ENCODE data around the gene PRPF31.

Gene PRPF31

DNA sequence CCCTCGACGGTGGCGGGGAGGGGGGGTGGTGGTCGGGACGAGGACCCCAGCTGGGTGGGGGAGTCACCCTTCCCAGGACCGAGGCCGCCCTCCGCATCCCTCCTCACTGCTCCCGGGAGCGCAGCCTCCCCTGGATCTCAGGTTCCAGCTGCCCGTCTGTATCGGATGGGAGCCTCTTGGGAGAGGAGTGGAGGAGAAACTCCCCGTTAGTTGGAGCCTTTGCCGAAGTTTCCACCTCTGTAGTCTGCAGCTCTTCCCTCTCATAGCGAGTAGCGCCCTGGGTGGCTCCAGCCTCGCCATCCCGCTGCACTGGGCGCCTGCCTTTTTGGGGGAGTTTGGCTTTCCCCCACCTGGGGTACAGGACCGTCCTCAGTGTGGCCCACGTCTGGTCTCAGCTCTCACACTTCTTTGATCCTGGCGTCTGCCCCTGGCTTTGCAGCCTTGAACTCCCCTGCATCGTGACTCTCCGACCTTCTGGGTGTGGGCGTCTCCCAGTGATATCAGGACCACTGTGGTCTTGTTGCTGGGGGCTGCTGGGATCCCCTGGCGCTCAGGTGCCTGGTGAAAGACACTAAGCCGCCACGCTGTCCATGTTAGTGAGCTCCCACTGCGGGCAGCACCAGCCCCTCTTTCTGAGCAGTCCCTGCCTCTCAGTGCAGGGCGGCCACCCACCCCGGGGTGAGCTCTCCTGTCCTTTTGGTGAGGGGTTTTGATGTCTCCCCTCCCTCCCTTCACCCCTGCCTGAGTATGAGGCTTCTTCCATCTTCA, 23.1 kb downstream of the PRPF31 start:
- FAIRE-seq (no peak), DNase-seq (ENCODE audit: low spot score) (no peak)

DNA sequence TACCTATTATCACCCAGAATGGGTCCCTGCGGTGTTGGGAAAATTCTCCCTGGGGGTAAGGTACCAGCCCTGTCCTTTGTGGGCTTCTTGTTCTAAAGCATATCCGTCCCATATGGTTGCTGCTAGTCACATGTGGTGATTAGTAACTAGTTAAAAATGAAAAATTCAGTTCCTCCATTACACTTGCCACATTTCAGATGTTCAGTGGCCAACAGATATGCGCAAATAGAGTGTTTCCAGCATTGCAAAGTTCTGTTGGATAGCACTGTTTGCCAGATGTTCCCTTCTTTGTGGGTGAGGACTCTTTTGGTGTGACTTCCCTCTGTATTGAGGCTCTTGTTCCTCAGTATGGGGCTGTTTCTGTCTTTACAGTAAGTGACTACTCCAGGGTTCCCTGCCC, 25.8 kb downstream of the PRPF31 start:
- FAIRE-seq (no peak), DNase-seq (ENCODE audit: low spot score) (no peak)

DNA sequence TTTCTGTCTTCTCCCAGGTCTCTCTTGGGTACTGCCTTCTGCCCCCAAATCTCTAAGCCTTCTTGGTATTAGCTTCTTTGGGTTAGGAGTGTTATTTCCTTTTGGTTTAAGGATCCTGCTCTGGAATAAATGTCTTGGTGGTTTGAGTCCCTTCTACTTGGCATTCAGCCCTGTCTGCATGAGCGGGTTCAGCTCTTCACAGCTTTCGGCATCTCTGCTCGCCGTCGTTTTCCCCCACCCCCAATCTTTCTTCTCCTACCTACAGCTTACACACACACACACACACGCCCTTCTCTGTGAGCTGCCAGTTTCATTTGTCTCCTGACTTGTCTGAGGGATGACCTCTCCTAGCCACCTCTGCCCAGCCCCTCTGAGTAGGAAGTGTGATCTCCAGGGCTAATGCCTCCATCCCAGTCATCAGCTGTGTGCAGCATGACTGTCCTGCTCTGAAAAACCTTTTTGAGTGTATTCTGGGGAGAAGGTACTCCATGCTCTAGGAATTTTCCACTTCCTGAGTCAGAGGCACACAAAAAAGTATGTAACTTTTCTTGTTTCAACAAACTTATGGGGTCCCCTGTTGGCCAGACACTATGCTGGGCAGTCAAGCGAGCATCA, 26.7 kb downstream of the PRPF31 start:
- DNase-seq (ENCODE audit: low spot score) (no peak), FAIRE-seq (no peak)

DNA sequence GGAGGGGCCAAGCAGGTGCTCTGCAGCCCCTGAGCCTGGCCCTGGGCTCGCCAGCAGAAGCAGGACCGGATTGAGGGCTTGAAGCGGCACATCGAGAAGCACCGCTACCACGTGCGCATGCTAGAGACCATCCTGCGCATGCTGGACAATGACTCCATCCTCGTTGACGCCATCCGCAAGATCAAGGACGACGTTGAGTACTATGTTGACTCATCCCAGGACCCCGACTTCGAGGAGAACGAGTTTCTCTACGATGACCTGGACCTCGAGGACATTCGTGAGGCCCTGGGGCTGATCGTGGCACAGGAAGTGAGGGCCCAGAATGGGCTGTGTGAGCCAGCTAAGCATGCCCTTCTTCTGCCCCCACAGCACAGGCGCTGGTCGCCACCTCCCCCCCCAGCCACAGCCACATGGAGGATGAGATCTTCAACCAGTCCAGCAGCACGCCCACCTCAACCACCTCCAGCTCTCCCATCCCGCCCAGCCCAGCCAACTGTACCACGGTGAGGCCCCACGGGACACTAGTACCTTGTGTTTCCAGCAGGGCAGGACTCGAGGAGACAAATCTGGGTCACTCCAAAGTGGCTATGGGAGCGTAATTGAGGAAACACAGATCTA, 30.1 kb downstream of the PRPF31 start:
- DNase-seq (ENCODE audit: low spot score): no peak
- FAIRE-seq: no peak

DNA sequence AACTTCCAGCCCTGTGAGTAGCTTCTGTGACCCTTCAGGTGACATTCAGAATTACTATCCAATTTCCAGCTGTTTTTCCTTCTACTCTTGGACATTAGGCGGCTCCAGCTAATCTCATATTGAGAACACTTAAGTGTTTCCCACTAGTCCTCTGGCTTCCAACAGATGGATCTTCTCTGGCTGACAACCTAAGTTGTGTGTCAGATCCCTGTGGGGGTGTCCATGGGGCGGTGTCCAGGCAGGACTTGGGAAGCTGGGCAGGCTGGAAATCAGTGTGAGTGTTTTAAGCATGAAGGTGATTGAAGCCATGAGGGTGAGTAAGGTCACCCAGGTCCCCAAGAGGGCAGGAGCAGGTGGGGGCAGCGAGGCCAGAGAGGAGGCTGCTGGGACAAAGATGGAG, 32.1 kb downstream of the PRPF31 start:
- DNase-seq (ENCODE audit: low spot score) (no peak), FAIRE-seq (no peak)

DNA sequence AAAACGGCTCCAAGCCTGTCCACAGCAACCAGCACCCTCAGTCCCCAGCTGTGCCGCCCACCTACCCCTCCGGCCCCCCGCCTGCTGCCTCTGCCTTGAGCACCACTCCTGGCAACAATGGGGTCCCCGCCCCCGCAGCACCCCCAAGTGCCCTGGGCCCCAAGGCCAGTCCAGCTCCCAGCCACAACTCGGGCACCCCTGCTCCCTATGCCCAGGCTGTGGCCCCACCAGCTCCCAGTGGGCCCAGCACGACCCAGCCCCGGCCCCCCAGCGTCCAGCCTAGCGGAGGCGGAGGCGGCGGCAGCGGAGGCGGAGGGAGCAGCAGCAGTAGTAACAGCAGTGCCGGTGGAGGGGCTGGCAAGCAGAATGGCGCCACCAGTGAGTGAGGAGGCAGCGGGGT, 32.6 kb downstream of the PRPF31 start:
- no peak for FAIRE-seq
- no peak for DNase-seq (ENCODE audit: low spot score)

DNA sequence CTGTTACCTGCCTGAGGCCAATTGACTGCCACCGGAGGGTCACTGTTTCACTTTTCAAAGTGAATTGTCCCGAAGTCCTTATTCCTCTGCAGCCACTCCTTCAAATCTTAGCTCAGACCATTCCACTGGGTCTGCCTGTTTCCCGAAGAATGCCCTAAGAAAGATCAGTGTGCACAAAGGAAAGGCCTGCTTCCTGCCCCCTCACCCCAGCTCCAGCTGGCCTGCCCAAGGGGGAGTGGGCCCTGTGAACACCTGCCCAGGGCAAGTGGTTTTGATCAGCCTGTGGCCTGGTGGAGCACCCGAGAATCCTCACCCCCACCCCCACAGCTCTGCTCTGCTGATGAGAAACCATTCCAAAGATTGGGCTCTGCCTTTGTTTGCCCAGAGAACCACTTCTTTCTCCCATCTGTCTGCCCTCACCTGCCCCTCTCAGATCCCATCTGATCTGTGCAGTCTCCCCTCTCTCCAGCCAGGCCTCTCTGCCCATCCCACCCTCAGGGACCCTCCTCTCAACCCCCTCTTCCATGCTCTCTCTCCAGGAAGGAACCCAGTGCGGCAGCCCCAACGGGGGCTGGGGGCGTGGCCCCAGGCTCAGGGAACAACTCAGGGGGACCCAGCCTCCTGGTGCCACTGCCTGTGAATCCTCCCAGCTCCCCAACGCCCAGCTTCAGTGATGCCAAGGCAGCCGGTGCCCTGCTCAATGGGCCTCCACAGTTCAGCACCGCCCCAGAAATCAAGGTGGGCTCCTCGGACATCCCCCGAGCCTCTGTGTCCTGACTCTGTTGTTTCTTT, 33.7 kb downstream of the PRPF31 start:
- FAIRE-seq: no peak
- no peak for DNase-seq (ENCODE audit: low spot score)

DNA sequence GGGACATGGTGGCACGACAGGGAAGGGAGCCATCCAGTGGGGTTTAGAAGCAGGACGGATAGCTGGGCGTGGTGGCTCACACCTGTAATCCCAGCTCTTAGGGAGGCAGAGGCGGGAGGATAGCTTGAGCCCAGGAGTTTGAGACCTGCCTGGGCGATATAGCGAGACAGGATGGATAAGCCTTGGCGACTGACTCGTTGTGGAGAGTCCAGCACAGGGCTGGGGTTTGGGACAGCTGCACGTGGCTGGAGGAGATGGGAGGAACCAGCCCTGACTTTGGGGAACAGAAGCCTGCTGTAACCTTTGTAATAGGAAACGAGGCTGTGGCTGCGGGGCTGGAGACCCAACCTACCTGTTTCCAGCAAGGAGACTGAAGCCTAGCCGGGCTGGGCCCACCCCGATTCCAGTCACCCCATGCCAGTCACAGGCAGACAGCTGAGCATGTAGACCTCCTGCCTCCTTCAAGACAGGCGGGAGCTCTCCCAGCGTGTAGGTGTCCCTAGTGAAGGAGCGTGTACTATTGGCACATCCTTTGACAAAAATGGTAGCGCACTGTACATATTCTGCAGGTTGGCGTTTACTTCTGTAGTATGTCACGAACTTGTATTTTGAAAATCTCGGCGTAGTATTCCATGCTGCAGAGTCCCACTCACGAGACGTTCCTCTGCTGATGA, 35.9 kb downstream of the PRPF31 start:
- DNase-seq (ENCODE audit: low spot score) (no peak), FAIRE-seq (no peak)

DNA sequence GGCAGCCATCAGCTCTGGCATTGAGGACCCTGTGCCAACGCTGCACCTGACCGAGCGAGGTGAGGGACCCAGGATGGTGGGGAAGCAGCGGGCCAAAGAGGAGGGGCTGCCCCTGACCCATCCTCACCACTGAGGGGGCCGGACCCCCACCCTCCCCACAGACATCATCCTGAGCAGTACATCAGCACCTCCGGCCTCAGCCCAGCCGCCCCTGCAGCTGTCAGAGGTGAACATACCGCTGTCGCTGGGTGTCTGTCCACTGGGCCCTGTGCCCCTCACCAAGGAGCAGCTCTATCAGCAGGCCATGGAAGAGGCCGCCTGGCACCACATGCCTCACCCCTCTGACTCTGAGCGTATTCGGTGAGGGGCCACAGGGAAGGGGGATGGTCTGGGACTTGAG, 36.7 kb downstream of the PRPF31 start:
- FAIRE-seq (no peak), DNase-seq (ENCODE audit: low spot score) (no peak)

DNA sequence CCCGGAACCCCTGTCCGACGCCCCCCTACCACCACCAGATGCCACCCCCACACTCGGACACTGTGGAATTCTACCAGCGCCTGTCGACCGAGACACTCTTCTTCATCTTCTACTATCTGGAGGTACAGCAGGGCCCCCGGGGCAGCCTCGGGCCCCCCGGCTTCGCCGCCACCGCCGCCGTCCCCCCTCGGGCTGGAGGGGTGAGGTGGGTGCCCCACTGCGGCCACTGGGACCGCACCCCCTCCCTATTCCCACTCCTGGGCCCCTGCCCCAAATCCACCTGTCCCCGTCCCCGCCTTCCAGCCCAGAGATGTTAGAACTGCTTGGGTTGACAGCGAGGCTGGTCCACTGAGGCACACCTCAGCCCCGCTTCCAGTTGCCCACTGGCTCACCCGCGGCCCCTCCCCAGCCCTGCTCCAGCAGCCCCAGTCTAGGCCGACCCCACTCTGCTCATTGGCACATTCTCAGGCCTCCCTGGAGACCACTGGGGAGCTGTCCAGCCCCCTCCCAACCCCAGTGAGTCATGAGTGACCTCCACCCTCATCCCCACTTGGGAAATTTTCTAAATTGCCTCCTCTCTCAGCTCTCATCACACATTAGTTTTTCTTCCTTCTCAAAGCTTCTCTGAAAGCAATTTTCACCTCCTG, 37.4 kb downstream of the PRPF31 start:
- DNase-seq (ENCODE audit: low spot score) (no peak), FAIRE-seq (no peak)

DNA sequence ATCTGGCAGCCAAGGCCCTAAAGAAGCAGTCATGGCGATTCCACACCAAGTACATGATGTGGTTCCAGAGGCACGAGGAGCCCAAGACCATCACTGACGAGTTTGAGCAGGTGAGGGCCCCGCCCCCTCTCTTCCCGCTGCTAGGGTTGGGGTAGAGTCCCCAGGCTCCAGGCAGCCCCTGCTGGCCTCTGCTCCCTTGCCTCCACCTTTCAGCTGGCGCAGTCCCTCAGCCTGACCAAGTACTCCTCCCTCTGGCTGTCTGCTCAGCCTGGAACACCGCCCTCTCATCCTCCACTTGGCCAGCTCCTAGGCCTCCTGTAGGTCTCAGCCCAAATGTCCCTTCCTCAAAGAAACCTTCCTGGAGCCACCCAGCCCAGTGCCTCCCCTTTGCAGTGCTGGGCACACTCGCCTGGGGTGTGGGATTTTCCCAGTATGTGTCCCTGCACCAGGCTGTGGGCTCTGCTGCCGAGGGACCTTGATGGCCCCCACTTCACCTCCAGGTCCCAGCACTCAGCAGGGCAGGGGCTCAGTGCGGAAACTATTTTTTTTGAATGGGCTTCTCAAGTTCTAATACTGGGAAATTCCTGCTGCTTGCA, 38.3 kb downstream of the PRPF31 start:
- DNase-seq (ENCODE audit: low spot score) (no peak), FAIRE-seq (no peak)

DNA sequence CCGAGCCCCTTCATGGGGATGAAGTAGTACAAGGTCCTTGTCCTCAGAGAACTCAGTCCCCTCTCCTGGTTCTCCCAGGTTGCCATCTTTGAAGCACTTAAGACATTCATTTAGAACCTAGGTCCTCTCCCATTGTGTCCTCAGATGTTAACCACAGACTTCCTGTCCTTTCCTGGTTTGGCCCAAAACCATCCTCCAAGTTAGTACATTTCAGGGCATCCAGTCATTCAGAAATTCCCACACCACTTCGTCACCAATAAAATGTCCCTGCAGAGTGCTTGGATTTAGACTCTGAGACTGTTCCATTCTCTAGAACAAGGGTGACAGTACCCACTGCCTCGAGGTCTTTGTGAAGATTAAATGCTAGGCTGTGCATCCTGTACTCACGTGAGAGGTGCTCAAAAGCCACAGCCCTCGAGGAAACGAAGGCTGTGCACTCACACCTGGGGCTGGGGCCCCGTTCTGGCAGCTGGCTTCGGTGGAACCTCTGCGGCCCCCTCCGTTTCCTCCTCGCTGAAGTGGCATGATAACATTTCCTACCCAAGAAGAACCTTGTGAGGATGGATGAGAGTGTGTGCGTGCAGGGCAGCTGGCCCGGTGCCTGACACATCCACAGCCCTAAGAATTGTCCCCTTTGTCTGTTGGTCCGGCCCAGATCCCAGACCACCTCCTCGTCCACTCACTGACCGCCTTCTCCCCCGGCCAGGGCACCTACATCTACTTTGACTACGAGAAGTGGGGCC, 39.2 kb downstream of the PRPF31 start:
- DNase-seq (ENCODE audit: low spot score) (no peak), FAIRE-seq (no peak)

DNA sequence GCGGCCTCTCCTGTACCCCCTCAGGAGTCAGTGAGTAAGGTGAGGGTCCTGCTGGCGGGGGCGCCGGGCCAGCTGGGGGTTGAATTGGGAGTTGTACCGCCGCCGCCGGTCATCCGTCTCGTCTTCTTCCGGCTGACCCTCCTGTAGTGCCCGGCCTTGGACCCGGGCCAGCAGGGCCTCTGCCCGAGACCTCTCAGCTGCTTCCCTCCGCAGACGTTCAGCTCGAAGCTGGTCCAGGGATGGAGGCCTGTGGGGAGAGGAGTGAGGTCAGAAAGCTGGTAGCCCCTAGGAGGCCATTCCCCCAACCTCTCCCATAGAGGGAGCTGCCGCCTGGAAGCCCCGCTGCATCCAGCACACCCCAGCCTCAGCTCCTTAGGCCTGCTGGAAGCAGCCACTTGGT, 40.1 kb downstream of the PRPF31 start:
- FAIRE-seq: no peak
- no peak for DNase-seq (ENCODE audit: low spot score)

DNA sequence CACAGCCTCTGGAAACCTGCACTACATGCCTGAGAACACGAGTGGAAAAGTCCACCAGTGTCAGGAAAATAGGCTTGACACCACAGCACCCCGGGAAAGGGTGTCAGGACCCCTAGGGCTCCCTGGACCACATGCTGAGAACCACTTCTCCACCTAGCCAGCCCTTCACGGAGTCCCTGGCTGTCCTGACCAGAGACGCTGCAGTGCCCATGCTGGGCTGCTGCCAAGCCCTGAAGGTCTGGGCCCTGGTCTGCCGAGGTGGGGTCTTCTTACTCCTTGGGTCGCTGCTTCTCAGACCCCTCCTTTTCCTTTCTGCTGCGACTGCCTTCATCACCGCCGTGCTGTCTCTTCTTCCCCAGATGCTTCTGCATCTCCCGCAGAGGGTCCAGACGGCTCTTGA, 40.9 kb downstream of the PRPF31 start:
- no peak for DNase-seq (ENCODE audit: low spot score)
- FAIRE-seq: no peak

DNA sequence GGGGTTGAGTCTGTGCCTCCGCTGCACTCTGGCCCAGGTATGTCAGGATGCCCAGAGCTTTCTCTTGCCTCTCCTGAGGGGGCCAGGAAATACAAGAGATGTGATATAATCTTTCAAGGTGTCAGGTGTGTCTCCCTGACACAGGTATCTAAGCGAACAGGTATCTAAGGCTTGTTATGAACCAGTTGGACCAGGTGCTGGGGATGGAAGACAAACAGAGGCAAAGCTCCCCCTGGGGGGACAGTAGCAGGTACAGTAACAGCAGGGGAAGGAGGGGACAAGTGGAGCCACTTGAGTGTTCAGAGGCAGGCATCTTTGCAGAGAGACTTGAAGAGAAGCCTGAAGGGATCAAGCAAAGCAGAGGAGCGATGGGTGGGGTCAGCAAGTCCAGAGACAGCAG, 41.4 kb downstream of the PRPF31 start:
- FAIRE-seq (no peak), DNase-seq (ENCODE audit: low spot score) (no peak)

DNA sequence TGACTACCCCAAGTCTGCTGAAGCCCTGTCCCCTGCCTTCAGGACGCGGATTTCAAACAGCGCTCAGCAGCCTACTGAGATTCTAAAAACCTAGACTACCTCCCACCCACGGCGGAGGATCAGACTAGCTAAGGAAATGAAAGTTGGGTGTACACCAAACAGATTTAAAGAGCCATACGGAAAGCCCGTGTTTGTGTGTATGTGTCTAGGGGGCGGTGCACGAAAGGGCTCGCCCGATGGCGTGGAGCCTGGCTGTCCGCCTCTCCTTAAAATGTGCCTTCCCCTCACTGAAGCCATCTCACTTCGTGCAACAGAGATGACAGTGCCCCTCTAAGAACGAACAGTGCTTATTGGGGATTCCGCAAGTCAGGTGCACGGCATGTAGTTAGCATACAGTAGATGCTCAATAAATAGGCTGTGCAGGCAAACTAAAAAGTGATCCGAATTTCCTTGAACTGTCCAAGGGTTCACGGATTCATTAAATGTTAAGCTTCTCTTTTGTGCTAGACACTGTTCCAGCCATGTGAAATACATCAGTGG, 43.3 kb downstream of the PRPF31 start:
- no peak for DNase-seq (ENCODE audit: low spot score)
- FAIRE-seq: no peak

DNA sequence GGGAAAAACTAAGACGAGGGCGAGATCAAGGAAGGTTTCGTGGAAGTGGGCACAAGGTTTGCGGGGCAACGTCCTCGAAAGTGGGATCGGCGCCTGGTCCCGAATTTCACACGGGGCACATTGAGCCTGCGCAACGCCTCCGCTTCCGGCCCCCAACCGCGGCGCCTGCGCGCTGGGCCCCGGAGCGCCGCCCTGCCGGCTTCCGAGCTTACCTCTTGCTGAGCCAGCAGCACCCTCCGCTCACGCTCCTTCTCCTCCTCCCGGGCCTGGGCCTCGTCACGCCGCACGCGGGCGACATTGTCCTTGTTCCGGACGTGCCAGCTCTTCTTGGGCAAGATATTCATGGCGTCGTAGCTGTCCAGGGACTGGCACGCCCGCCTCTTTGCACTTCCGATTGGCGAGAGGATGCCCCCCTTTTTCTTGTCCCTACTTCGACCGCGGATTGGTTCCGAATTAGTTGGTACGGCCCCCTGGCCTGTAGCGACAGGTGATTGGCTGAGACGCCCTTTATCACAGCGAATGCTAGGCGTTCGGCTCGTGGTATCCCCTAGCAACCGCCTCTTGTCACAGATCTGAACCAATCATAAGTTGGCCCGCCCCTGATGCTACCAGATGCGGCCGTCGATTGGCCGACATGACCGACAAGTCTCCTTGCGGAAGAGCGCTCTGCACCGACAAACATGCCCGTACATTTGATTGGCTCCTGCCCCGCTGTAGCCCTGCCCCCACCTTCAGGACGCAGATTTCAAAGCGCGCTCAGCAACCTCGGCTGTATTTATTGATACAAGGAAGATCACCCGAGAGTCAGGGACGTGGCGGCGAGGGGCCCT, 44.0 kb downstream of the PRPF31 start, which contains the start of gene LENG1:
LENG1 (minus strand) TSS at position 370 of the 830 bp plus-strand sequence; CDS start at position 344, 26 bp downstream.
- peak; percentile 95 for FAIRE-seq
- DNase-seq (ENCODE audit: low spot score): peak; percentile 99

DNA sequence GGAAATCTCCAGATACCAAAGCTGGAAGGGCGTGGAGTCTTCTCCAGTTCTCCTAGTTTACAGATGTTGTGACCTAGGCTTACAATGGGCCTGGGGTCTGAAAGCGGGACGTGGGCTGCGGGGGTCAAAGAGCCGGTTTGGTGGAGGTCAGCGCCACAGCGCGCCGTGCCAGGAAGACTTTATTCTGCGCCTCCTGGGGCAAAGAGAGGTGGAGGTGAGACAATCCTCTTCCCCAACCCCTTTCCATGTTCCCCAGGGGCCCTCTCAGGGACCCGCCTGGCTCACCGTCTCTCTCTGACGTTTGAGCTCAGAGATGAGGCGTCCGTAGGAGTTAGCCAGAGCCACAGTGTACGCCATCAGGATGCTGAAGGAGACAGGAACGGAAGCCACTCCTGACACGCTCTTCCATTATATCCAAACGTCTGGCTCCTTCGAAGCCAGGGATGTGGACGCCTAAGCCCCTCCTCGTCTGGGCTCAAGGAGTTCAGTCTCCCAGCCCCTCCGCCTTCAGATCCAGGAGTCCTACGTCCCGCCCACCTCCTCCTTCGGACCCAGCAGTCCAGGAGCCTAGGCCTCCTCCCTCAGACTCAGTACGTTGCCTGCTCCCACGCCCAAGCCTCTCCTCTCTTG, 44.7 kb downstream of the PRPF31 start:
- DNase-seq (ENCODE audit: low spot score) (no peak), FAIRE-seq (no peak)
